Mesenchymal stem cell (in vitro differentiated cells and primary cell): ENCODE data around the gene ABHD12B.

ENCODE experiments used
- DNase-seq: peaks from one replicate; pipeline ENCODE4 v3.0.0-alpha.2; 2013
- H2AFZ ChIP-seq: one replicate; pipeline ENCODE4 v1.6.1; 2013; ENCODE audit warnings: low read depth, mild to moderate bottlenecking, control low read depth, inconsistent platforms, low read length, moderate library complexity
- H2AK5ac ChIP-seq: 2 replicates; pipeline ENCODE4 v1.6.1; 2013; ENCODE audit warnings: low read length, moderate library complexity, mild to moderate bottlenecking, inconsistent platforms; ENCODE audit not compliant: severe bottlenecking
- H2BK120ac ChIP-seq: one replicate; pipeline ENCODE4 v1.6.1; 2013; ENCODE audit warnings: low read depth, mild to moderate bottlenecking, inconsistent platforms, low read length, moderate library complexity
- H2BK12ac ChIP-seq, 2 experiments: one replicate each; pipeline ENCODE4 v1.6.1; 2013; ENCODE audit warnings: inconsistent platforms in 2 of 2, low read length in 2 of 2, mild to moderate bottlenecking in 2 of 2, moderate library complexity in 2 of 2, control low read depth in 1 of 2
- H2BK15ac ChIP-seq: one replicate; pipeline ENCODE4 v1.6.1; 2013; ENCODE audit warnings: mild to moderate bottlenecking, low read depth, inconsistent platforms; ENCODE audit not compliant: poor library complexity, severe bottlenecking
- H2BK5ac ChIP-seq: 2 replicates; pipeline ENCODE4 v1.6.1; 2013; ENCODE audit warnings: low read depth, mild to moderate bottlenecking, low read length, control low read depth, inconsistent platforms; ENCODE audit not compliant: poor library complexity, severe bottlenecking
- H3K14ac ChIP-seq, 2 experiments: one replicate each; pipeline ENCODE4 v1.6.1; 2013; ENCODE audit warnings: inconsistent platforms in 2 of 2, low read length in 2 of 2, control low read depth in 1 of 2, mild to moderate bottlenecking in 1 of 2, moderate library complexity in 1 of 2
- H3K18ac ChIP-seq, 2 experiments: one replicate each; pipeline ENCODE4 v1.6.1; 2013; ENCODE audit warnings: inconsistent platforms in 2 of 2, low read length in 2 of 2, control low read depth in 1 of 2, low read depth in 1 of 2, mild to moderate bottlenecking in 1 of 2
- H3K23ac ChIP-seq, 2 experiments: one replicate each; pipeline ENCODE4 v1.6.1; 2013; ENCODE audit warnings: inconsistent platforms in 2 of 2, low read length in 2 of 2, mild to moderate bottlenecking in 2 of 2, moderate library complexity in 2 of 2, control low read depth in 1 of 2
- H3K27ac ChIP-seq: 2 replicates; pipeline ENCODE4 v1.5.1; 2013; ENCODE audit warnings: mild to moderate bottlenecking, moderate library complexity, low read length, control low read depth, inconsistent platforms; ENCODE audit not compliant: poor library complexity, severe bottlenecking
- H3K27me3 ChIP-seq, 2 experiments: 2 replicates each; pipeline versions ENCODE4 v1.6.1 to v1.7.0; 2013; ENCODE audit warnings: low read length in 2 of 2, mild to moderate bottlenecking in 2 of 2, moderate library complexity in 2 of 2, control low read depth in 1 of 2, inconsistent platforms in 1 of 2; ENCODE audit not compliant: control insufficient read depth in 1 of 2, insufficient read depth in 1 of 2
- H3K36me3 ChIP-seq, 2 experiments: 2 replicates each; pipeline versions ENCODE4 v1.6.1 to v1.7.0; 2013; ENCODE audit warnings: low read length in 2 of 2, control low read depth in 1 of 2, inconsistent platforms in 1 of 2, low read depth in 1 of 2, mild to moderate bottlenecking in 1 of 2; ENCODE audit not compliant: insufficient read depth in 2 of 2, control insufficient read depth in 1 of 2
- H3K4ac ChIP-seq, 2 experiments: one replicate each; pipeline ENCODE4 v1.6.1; 2013; ENCODE audit warnings: inconsistent platforms in 2 of 2, low read length in 2 of 2, mild to moderate bottlenecking in 2 of 2, moderate library complexity in 2 of 2, control low read depth in 1 of 2, low read depth in 1 of 2
- H3K4me1 ChIP-seq: 2 replicates; pipeline ENCODE4 v1.6.1; 2013; ENCODE audit warnings: low read depth, low read length, control low read depth; ENCODE audit not compliant: control insufficient read depth, insufficient read depth
- H3K4me2 ChIP-seq: 2 replicates; pipeline ENCODE4 v1.6.1; 2013; ENCODE audit warnings: low read length, mild to moderate bottlenecking, inconsistent platforms; ENCODE audit not compliant: poor library complexity, severe bottlenecking
- H3K4me3 ChIP-seq, 2 experiments: 2 replicates each; pipeline versions ENCODE4 v1.5.1 to v1.7.0; 2013; ENCODE audit warnings: low read length in 2 of 2, mild to moderate bottlenecking in 2 of 2, control low read depth in 1 of 2, low read depth in 1 of 2; ENCODE audit not compliant: insufficient read depth in 1 of 2
- H3K79me1 ChIP-seq: replicated peaks from 2 replicates; pipeline ENCODE4 v1.6.1; 2013; ENCODE audit warnings: mild to moderate bottlenecking, control low read depth, low read length, inconsistent platforms; ENCODE audit not compliant: poor library complexity, severe bottlenecking
- H3K9ac ChIP-seq: 2 replicates; pipeline ENCODE4 v1.7.0; 2013; ENCODE audit warnings: mild to moderate bottlenecking, low read length, moderate library complexity
- H3K9me3 ChIP-seq: 2 replicates; pipeline ENCODE4 v1.7.0; 2013; ENCODE audit warnings: mild to moderate bottlenecking, low read length; ENCODE audit not compliant: control insufficient read depth
- H4K8ac ChIP-seq: one replicate; pipeline ENCODE4 v1.6.1; 2013; ENCODE audit warnings: inconsistent platforms, mild to moderate bottlenecking, low read length, moderate library complexity
- H4K91ac ChIP-seq: one replicate; pipeline ENCODE4 v1.6.1; 2013; ENCODE audit warnings: mild to moderate bottlenecking, low read length, inconsistent platforms
- WGBS: methylation state at CpG from one replicate; pipeline ENCODE4 v1.1.7; 2013; ENCODE audit warnings: mixed read lengths; 5-methylcytosine and 5-hydroxymethylcytosine counted together

ABHD12B gene

GRCh38 chr14:50929506-50929905 is 57.7 kb downstream of the ABHD12B start:
- WGBS: 98% methylated on average over 2 of the region's 2 CpGs
- no peak overlapping the region for H3K23ac ChIP-seq
- H2AFZ ChIP-seq: no peak overlapping the region
- no peak overlapping the region for H4K8ac ChIP-seq
- H3K4me3 ChIP-seq: no peak overlapping the region
- no peak overlapping the region for H2BK120ac ChIP-seq
- no peaks in the 10 kb centered on the region for H3K27me3 ChIP-seq
- H3K4me1 ChIP-seq: peaks cover 4% of the 10 kb centered on the region
- no peak overlapping the region for H3K27ac ChIP-seq
- no peak overlapping the region for H2AK5ac ChIP-seq
- H2BK15ac ChIP-seq: no peak overlapping the region
- peaks cover 11 to 57% of the 10 kb centered on the region in 2 experiments for H3K36me3 ChIP-seq
- no peak overlapping the region for H3K4ac ChIP-seq
- no peak overlapping the region for H3K9ac ChIP-seq
- no peak overlapping the region for H2BK5ac ChIP-seq
- DNase-seq: no peak
- H3K4me2 ChIP-seq: no peak overlapping the region
- H3K14ac ChIP-seq: no peak overlapping the region
- no peak overlapping the region for H4K91ac ChIP-seq
- no peaks in the 10 kb centered on the region for H3K9me3 ChIP-seq
- no peak overlapping the region for H3K18ac ChIP-seq
- H3K79me1 ChIP-seq: peaks cover 2% of the 10 kb centered on the region
- no peak overlapping the region for H2BK12ac ChIP-seq

- no peak overlapping the region for H4K8ac ChIP-seq
- no peak overlapping the region for H2BK15ac ChIP-seq
- H3K14ac ChIP-seq: no peak overlapping the region
- H3K27ac ChIP-seq: no peak overlapping the region
- no peaks in the 10 kb centered on the region for H3K27me3 ChIP-seq
- no peaks in the 10 kb centered on the region for H3K9me3 ChIP-seq
- no peak overlapping the region for H3K4ac ChIP-seq
- H2AK5ac ChIP-seq: no peak overlapping the region
- H3K36me3 ChIP-seq: peaks cover 13 to 60% of the 10 kb centered on the region in 2 experiments
- H3K18ac ChIP-seq: no peak overlapping the region
- no peak overlapping the region for H2BK5ac ChIP-seq
- no peak overlapping the region for H3K4me2 ChIP-seq
- H3K23ac ChIP-seq: no peak overlapping the region
- no peak overlapping the region for H3K9ac ChIP-seq
- H2AFZ ChIP-seq: no peak overlapping the region
- H3K79me1 ChIP-seq: peaks cover 5% of the 10 kb centered on the region
- H3K4me1 ChIP-seq: peaks cover 7% of the 10 kb centered on the region
- no peak overlapping the region for H3K4me3 ChIP-seq
- H2BK120ac ChIP-seq: no peak overlapping the region
- no peak overlapping the region for H4K91ac ChIP-seq
- WGBS: 96% methylated on average over 3 of the region's 3 CpGs
- no peak for DNase-seq
- H2BK12ac ChIP-seq: no peak overlapping the region
Measured at GRCh38 chr14:50931559-50931958, 59.7 kb downstream of the ABHD12B start.

- Histone ChIP-seq H3K23ac (no peak overlapping the region), H3K9ac (no peak overlapping the region), H4K8ac (no peak overlapping the region), H3K18ac (no peak overlapping the region), H2BK5ac (no peak overlapping the region), H3K14ac (no peak overlapping the region), H3K4me1 (peaks cover 7% of the 10 kb centered on the region), H2AFZ (no peak overlapping the region), H3K4me2 (no peak overlapping the region), H3K9me3 (no peaks in the 10 kb centered on the region), H3K36me3 (peaks cover 13 to 60% of the 10 kb centered on the region in 2 experiments), H3K4ac (no peak overlapping the region), H3K27ac (peak overlapping the region; percentile 72), H3K4me3 (no peak overlapping the region), H2BK15ac (no peak overlapping the region), H2BK120ac (no peak overlapping the region), H2AK5ac (peak overlapping the region; percentile 64), H3K79me1 (peaks cover 5% of the 10 kb centered on the region), H4K91ac (no peak overlapping the region), H2BK12ac (no peak overlapping the region), H3K27me3 (no peaks in the 10 kb centered on the region)
- no peak for DNase-seq
- WGBS: 94% methylated on average over 1 of the region's 1 CpG
Measured at GRCh38 chr14:50932156-50932555, 60.3 kb downstream of the ABHD12B start.

GRCh38 chr14:50932592-50933495 is 61.0 kb downstream of the ABHD12B start:
- Histone ChIP-seq H4K91ac (no peak overlapping the region), H3K36me3 (peaks cover 11 to 60% of the 10 kb centered on the region in 2 experiments), H3K4me3 (no peak overlapping the region), H3K4me2 (peak overlapping the region; percentile 34), H3K27ac (peak overlapping the region; percentile 72), H2BK120ac (no peak overlapping the region), H3K14ac (no peak overlapping the region), H3K4me1 (peaks cover 6% of the 10 kb centered on the region), H3K4ac (no peak overlapping the region), H2AK5ac (peak overlapping the region; percentile 64), H3K9ac (no peak overlapping the region), H4K8ac (no peak overlapping the region), H2BK12ac (no peak overlapping the region), H3K79me1 (peaks cover 5% of the 10 kb centered on the region), H3K27me3 (no peaks in the 10 kb centered on the region), H2AFZ (no peak overlapping the region), H2BK5ac (no peak overlapping the region), H3K23ac (peak overlapping the region in 1 of 2 experiments; percentile 76), H2BK15ac (no peak overlapping the region), H3K9me3 (no peaks in the 10 kb centered on the region), H3K18ac (no peak overlapping the region)
- 90% methylated on average over 4 of the region's 4 CpGs for WGBS
- no peak for DNase-seq
